Neural crest cell (in vitro differentiated cells): ENCODE data around the gene E2F1. TPM values are rescaled to one million over a fixed set of nuclear protein-coding genes. Genes with fewer than 3 reads are reported as not detected.
A peak's percentile ranks its signal among the peaks of the same experiment; 100 is the strongest.

ENCODE experiments used
- DNase-seq: peaks from one replicate; pipeline ENCODE4 v3.0.0; 2021; ENCODE audit warnings: low read depth, mixed read lengths, low spot score
- H3K27ac Mint-ChIP-seq: one replicate; pipeline ENCODE4 v1.8.0; 2021; ENCODE audit warnings: mild to moderate bottlenecking, mixed read lengths; ENCODE audit not compliant: unreplicated experiment
- H3K27me3 Mint-ChIP-seq: 2 replicates; pipeline ENCODE4 v1.8.0; 2021; ENCODE audit warnings: low read depth, mild to moderate bottlenecking, mixed read lengths
- H3K36me3 Mint-ChIP-seq: 2 replicates; pipeline ENCODE4 v1.8.0; 2021; ENCODE audit warnings: low read depth, mild to moderate bottlenecking, mixed read lengths
- H3K4me1 Mint-ChIP-seq: 2 replicates; pipeline ENCODE4 v1.8.0; 2021; ENCODE audit warnings: mixed read lengths
- H3K4me3 Mint-ChIP-seq: one replicate; pipeline ENCODE4 v1.8.0; 2021; ENCODE audit warnings: mild to moderate bottlenecking, mixed read lengths
- H3K9me3 Mint-ChIP-seq: 2 replicates; pipeline ENCODE4 v1.8.0; 2021; ENCODE audit warnings: mixed read lengths
- CTCF ChIP-seq: fragments of 200-600 bp; sonication (generic); conservative IDR thresholded peaks from 2 replicates; pipeline ENCODE4 v1.5.0; 2021; ENCODE audit warnings: antibody characterized with exemption, mild to moderate bottlenecking
- total RNA-seq: library from RNA; stranded (reverse); gene quantifications from 2 replicates; pipeline ENCODE4 v1.2.1, GENCODE V29; 2021

The E2F1 gene
- total RNA-seq, 1 donor from 2014 or later = 94.9 TPM

- no peak for TF ChIP-seq CTCF
- H3K36me3 Mint-ChIP-seq = peaks cover 4% of the 10 kb centered on the region
- no peak for DNase-seq
- H3K27ac Mint-ChIP-seq = no peak overlapping the region
- no peaks in the 10 kb centered on the region for H3K27me3 Mint-ChIP-seq
- H3K9me3 Mint-ChIP-seq = no peaks in the 10 kb centered on the region
- peak overlapping the region; percentile 78 for H3K4me3 Mint-ChIP-seq
- peaks cover 46% of the 10 kb centered on the region for H3K4me1 Mint-ChIP-seq
Measured at GRCh38 chr20:33681728-33682353, 4.3 kb downstream of the E2F1 start.

GRCh38 chr20:33681288-33681687 is 4.9 kb downstream of the E2F1 start:
- no peak for DNase-seq
- Mint-ChIP-seq H3K9me3 (no peaks in the 10 kb centered on the region), H3K27me3 (no peaks in the 10 kb centered on the region), H3K4me1 (peaks cover 44% of the 10 kb centered on the region), H3K4me3 (peak overlapping the region; percentile 69), H3K27ac (no peak overlapping the region), H3K36me3 (peaks cover 6% of the 10 kb centered on the region)
- TF ChIP-seq CTCF = no peak

GRCh38 chr20:33680686-33681085 is 5.5 kb downstream of the E2F1 start:
- peaks cover 50% of the 10 kb centered on the region for H3K4me1 Mint-ChIP-seq
- no peak overlapping the region for H3K27ac Mint-ChIP-seq
- H3K9me3 Mint-ChIP-seq = no peaks in the 10 kb centered on the region
- no peak for DNase-seq
- peaks cover 7% of the 10 kb centered on the region for H3K36me3 Mint-ChIP-seq
- no peak for TF ChIP-seq CTCF
- H3K27me3 Mint-ChIP-seq = no peaks in the 10 kb centered on the region
- H3K4me3 Mint-ChIP-seq = peak overlapping the region; percentile 69

GRCh38 chr20:33679758-33680485 is 6.3 kb downstream of the E2F1 start:
- no peak for DNase-seq
- no peak overlapping the region for H3K27ac Mint-ChIP-seq
- peaks cover 7% of the 10 kb centered on the region for H3K36me3 Mint-ChIP-seq
- H3K4me1 Mint-ChIP-seq = peaks cover 51% of the 10 kb centered on the region
- peaks cover 3% of the 10 kb centered on the region for H3K27me3 Mint-ChIP-seq
- no peak for TF ChIP-seq CTCF
- peak overlapping the region; percentile 20 for H3K4me3 Mint-ChIP-seq
- H3K9me3 Mint-ChIP-seq = no peaks in the 10 kb centered on the region

- TF ChIP-seq CTCF = no peak
- Mint-ChIP-seq H3K4me3 (peak overlapping the region; percentile 79), H3K9me3 (no peaks in the 10 kb centered on the region), H3K4me1 (peaks cover 54% of the 10 kb centered on the region), H3K27ac (no peak overlapping the region), H3K36me3 (peaks cover 7% of the 10 kb centered on the region), H3K27me3 (peaks cover 5% of the 10 kb centered on the region)
- no peak for DNase-seq
Measured at GRCh38 chr20:33677991-33678702, 8.0 kb downstream of the E2F1 start.
